Right ventricle myocardium inferior (tissue), 1 donor: ENCODE results near the gene ST3GAL2. TPM values are rescaled to one million over a fixed set of nuclear protein-coding genes. Genes with fewer than 3 reads are reported as not detected.
"Not testable (repeated sequence)": the region's sequence is repeated elsewhere in the genome, so short reads cannot be mapped to it uniquely, and the experiment has no call there.

ENCODE experiments used
- ATAC-seq: fragments of 200-7000 bp; cut with Tn5 transposase; one replicate; pipeline ENCODE4 v1.9.1; 2020; ENCODE audit warnings: mild to moderate bottlenecking, moderate library complexity
- DNase-seq: peaks from one replicate; pipeline ENCODE4 v3.0.0; 2021; ENCODE audit errors: missing footprints
- intact Hi-C: fragments of 100-400 bp; cut with DNase I; formaldehyde crosslinking; loops from one replicate; pipeline ENCODE4 v1.11.0; 2022
- total RNA-seq: library from RNA; stranded (reverse); fragmentation: NEBNext Ultra II Directional; extraction: Animal tissue kit (Norgen Biotek cat#: 25700); gene quantifications from one replicate; pipeline ENCODE4 v1.2.1, GENCODE V29; 2021
- donor health status: DM: no; HTN: yes; CAD: no; lungs with severe emphysema.

Gene ST3GAL2
- total RNA-seq, 1 donor from 2014 or later = 25.6 TPM

DNA sequence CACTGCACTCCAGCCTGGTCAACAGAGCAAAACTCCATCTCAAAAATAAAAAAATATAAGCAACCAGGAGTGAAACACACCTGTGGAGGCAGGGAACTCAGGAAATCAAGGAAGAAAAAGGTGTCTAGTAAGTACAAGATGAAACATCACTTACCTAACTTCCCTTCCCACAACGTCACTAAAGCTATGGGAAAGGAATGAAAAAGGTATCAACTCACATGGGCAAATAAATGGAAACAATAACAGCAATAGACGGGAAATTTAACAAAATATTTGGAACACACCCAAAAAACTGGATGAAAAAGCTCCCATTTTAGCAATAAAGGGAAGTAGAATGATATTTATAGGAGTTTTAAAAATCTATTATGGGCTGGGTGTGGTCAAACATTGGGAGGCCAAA is 61.1 kb downstream of the ST3GAL2 start:
- intact Hi-C loops = no loop called here
- ATAC-seq (no peak), DNase-seq (no peak)

DNA sequence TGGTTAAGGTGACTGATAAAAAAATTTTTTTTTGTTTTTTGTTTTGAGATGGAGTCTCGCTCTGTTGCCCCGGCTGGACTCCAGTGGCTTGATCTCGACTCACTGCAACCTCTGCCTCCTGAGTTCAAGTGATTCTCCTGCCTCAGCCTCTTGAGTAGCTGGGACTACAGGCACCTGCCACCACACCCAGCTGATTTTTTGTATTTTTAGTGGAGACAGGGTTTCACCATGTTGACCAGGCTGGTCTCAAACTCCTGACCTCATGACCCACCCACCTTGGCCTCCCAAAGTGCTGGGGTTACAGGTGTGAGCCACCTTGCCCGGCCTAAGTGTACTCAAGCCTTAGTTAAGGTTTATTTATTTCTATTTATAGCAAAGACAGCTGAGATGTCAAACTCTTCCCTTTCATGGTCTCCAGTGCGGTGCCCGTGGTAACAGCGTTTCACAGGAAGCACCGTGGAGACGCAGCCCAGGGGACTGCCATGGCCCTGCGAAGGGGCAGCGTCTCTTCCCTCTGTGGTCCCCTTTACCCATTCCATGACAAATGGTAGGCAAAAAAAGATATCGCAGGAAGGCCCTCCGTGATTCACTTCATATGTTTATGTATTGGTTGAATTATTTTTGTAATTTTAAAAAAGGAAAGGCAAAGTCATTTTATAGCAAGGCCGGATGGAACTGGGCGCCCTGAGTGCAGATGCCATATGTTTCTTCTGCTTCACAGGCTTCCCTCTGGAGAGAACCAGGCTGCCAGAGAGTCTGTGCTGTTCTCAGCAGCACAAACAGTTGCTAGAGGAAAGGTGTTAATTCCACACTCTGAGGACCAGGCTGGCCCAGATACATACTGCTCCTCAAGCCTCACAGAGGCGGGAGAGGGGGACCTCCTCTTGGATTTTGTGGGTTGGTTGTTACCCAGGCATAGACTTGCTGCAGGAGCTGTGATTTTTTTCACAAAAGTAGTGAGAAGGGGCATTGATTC is 63.0 kb downstream of the ST3GAL2 start:
- intact Hi-C loops = no loop called here
- DNase-seq (no peak), ATAC-seq (no peak)

DNA sequence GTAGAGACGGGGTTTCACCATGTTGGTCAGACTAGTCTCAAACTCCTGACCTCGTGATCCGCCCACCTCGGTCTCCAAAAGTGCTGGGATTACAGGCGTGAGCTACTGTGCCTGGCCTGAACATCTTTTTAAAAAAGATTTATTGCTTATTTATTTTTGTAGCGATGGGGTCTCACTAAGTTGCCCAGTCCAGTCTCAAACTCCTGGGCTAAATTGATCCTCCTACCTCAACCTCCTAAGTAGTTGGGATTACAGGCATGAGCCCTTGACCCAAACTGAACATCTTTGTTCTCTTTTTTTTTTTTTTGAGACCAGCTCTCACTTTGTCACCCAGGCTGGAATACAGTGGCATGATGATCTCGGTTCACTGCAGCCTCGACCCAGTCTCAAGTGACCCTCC is 64.7 kb downstream of the ST3GAL2 start:
- intact Hi-C loops = no loop called here
- no peak for ATAC-seq

GRCh38 chr16:70372921-70373728 is 65.8 kb downstream of the ST3GAL2 start:
- DNase-seq = no peak
- intact Hi-C loops = no loop called here
- no peak for ATAC-seq

More for the DNA sequence above, 64.7 kb downstream of the ST3GAL2 start:
- no peak for DNase-seq

DNA sequence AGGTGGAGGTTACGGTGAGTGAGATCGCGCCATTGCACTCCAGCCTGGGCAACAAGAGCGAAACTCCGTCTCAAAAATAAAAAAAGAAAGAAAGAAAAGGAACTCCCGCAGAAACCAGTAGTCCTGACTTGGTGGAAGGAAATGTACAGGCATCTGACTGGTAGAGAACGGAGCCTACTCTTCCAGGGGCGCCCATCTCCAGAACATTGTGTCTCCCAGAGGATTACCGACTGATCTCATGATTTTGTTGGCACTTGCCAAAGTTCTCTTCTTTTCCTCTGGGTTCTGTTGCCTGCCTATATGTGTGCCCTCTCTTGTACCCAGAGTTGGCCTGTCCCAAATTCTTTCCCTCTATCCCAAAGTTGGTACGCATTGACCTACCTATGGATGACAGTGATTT is 68.0 kb downstream of the ST3GAL2 start:
- intact Hi-C loops = loop anchor here (2.0 kb wide), 1 partner anchor 284 kb away; no protein-coding TSS in a partner anchor
- no peak for DNase-seq
- ATAC-seq = no peak

DNA sequence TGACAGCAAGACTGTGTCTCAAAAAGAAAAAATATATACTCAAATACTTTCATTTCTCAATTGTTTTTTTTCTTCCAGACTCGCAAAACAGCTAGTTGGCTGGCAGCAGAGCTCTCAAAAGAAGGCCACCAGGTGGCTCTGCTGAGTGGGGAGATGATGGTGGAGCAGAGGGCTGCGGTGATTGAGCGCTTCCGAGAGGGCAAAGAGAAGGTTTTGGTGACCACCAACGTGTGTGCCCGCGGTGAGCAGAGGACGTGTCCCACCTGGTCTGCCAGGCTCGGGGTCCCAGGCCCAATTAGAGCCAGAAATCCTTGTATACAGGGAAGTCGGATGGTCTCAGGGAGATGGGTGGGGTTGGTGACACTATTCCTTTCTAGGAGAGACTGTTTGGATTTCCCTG is 68.8 kb downstream of the ST3GAL2 start:
- intact Hi-C loops = loop anchor here (2.0 kb wide), 1 partner anchor 285 kb away; no protein-coding TSS in a partner anchor
- ATAC-seq = peak; percentile 72
- not testable (repeated sequence) for DNase-seq

GRCh38 chr16:70364399-70364798 is 74.5 kb downstream of the ST3GAL2 start:
- DNase-seq (no peak), ATAC-seq (no peak)
- intact Hi-C loops = no loop called here

GRCh38 chr16:70359552-70359951 is 79.3 kb downstream of the ST3GAL2 start:
- ATAC-seq (no peak), DNase-seq (no peak)
- intact Hi-C loops = no loop called here

DNA sequence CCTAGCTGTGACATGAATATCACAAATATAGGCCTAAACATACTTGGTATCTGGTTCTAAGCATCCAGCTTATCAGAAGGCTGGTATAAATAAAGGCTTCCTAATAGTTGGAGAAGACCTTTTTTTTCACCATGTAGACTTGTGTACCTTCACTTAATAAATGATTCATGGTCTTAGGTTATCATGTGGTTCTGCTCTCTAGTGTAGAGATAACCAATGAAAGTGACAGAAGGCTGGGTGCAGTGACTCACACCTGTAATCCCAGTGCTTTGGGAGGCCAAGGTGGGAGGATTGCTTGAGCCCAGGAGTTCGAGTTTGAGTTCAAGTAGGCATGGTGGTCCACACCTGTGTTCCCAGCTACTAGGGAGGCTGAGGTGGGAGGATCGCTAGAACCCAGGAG is 89.1 kb downstream of the ST3GAL2 start:
- ATAC-seq (no peak), DNase-seq (no peak)
- intact Hi-C loops = no loop called here

DNA sequence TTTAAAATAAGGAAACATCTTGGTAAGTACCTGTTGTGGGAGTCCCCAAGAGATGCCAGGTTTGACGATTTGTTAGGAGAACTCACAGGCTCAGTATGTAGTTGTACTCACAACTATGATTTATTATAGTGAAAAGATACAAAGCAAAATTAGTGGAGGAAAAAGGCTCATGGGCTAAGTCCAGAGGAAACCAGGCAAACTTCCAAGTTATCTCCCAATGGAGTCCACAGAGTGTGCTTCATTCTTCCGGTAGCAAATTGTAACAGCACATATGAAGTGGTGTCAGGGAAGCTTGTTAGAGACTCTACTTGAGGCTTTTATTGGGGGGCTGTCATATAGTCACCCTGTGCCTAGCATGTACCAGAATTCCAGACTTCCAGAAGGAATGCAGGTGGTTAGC is 89.9 kb downstream of the ST3GAL2 start:
- no peak for ATAC-seq
- intact Hi-C loops = no loop called here
- DNase-seq = no peak

DNA sequence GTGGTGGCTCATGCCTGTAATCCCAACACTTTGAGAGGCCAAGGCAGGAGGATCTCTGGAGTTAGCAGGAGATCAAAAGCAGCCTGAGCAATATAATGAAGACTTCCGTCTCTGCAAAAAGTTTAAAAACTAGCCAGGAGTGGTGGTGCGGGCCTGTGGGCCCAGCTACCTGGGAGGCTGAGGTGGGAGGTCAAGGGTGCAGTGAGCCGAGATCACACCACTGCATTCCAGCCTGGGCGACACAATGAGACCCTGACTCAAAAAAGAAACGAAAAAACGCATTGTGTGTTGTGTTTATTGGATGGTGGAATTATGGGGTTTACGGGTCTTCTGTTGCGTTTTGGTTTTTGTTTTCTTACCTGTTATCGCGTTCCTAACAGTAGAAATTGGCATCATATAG is 93.1 kb downstream of the ST3GAL2 start:
- ATAC-seq (no peak), DNase-seq (no peak)
- intact Hi-C loops = loop anchor here (2.0 kb wide), 1 partner anchor 47 kb away; the partner anchor contains the start of gene DDX19B

GRCh38 chr16:70342016-70342415 is 96.9 kb downstream of the ST3GAL2 start:
- no peak for DNase-seq
- ATAC-seq = peak; percentile 49
- intact Hi-C loops = no loop called here

DNA sequence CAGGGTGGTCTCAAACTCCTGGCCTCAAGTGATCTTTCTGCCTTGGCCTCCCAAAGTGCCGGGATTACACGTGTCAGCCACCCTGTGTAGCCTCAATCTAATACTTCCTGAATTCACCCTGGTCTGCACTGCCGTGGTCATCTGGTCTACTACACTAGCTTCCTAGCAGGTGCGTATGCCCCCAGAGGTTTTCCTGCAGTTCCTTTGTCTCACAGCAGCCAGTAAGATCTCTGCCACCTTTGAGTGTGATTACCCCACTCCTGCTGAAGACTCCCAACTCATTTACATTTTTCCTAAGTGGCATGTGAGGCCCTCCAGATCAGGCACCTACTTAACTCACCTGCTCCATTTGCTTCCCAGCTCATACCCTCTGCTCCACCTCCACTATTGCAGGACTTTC is 97.3 kb downstream of the ST3GAL2 start:
- no peak for DNase-seq
- ATAC-seq = no peak
- intact Hi-C loops = no loop called here

GRCh38 chr16:70337814-70338213 is 101.1 kb downstream of the ST3GAL2 start:
- intact Hi-C loops = no loop called here
- ATAC-seq (no peak), DNase-seq (no peak)

- DNase-seq, ATAC-seq, intact Hi-C loops: not testable (repeated sequence)
Observed at GRCh38 chr16:70332728-70333127, 106.2 kb downstream of the ST3GAL2 start.

DNA sequence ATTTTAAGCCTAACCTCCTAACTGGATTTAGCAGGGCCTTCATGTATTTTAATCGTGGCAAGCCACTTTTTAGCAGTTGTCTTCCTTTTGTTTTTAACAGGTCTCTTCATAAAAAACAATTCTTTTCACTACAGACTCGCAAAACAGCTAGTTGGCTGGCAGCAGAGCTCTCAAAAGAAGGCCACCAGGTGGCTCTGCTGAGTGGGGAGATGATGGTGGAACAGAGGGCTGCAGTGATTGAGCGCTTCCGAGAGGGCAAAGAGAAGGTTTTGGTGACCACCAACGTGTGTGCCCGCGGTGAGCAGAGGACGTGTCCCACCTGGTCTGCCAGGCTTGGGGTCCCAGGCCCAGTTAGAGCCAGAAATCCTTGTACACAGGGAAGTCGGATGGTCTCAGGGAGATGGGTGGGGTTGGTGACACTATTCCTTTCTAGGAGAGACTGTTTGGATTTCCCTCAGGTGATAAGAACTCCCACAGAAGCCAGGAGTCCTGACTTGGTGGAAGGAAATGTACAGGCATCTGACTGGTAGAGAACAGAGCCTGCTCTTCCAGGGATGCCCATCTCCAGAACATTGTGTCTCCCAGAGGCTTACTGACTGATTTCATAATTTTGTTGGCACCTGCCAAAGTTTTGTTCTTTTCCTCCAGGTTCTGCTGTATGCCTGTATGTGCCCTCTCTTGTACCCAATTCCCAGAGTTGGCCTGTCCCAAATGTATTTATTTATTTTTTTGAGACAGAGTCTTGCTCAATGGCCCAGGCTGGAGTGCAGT is 107.1 kb downstream of the ST3GAL2 start:
- intact Hi-C loops = loop anchor here (2.0 kb wide), 1 partner anchor 321 kb away; no protein-coding TSS in a partner anchor
- DNase-seq (no peak), ATAC-seq (peak; percentile 49)

- DNase-seq (no peak), ATAC-seq (no peak)
- intact Hi-C loops = loop anchor here (2.0 kb wide), 1 partner anchor 322 kb away; no protein-coding TSS in a partner anchor
Observed at GRCh38 chr16:70331091-70331490, 107.8 kb downstream of the ST3GAL2 start.
